ENCODE data around the gene UBTFL1. TPM values are rescaled to one million over a fixed set of nuclear protein-coding genes. Genes with fewer than 3 reads are reported as not detected.

The UBTFL1 gene
- total RNA-seq, 1 experiment from 2014 or later = not detected

DNA sequence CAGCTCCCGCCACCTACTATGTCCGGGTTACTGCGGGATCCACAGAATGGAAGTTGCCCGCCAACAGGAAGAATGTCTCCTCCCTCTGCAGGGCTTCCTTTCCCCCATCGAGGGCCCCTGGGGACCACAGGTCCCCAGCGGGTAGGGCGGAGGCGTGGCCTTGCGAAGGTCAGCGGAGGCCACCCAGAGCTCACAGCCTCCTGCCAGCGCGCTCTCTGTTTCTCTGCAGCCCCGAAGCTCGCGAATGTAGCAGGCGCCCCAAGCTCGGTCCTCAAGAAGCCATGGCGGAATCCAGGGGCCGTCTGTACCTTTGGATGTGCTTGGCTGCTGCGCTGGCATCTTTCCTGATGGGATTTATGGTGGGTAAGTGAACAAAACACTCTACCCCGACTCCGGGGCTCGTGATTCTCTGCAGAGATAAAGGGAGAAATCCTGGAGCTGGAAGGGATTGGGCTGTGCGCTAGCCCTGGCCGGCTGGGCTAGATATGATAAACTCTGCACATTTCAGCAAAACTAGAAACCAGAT lies 48.8 kb downstream of the UBTFL1 start, which contains the start of gene NAALAD2 (continued):
- TF ChIP-seq, protein P1, sequence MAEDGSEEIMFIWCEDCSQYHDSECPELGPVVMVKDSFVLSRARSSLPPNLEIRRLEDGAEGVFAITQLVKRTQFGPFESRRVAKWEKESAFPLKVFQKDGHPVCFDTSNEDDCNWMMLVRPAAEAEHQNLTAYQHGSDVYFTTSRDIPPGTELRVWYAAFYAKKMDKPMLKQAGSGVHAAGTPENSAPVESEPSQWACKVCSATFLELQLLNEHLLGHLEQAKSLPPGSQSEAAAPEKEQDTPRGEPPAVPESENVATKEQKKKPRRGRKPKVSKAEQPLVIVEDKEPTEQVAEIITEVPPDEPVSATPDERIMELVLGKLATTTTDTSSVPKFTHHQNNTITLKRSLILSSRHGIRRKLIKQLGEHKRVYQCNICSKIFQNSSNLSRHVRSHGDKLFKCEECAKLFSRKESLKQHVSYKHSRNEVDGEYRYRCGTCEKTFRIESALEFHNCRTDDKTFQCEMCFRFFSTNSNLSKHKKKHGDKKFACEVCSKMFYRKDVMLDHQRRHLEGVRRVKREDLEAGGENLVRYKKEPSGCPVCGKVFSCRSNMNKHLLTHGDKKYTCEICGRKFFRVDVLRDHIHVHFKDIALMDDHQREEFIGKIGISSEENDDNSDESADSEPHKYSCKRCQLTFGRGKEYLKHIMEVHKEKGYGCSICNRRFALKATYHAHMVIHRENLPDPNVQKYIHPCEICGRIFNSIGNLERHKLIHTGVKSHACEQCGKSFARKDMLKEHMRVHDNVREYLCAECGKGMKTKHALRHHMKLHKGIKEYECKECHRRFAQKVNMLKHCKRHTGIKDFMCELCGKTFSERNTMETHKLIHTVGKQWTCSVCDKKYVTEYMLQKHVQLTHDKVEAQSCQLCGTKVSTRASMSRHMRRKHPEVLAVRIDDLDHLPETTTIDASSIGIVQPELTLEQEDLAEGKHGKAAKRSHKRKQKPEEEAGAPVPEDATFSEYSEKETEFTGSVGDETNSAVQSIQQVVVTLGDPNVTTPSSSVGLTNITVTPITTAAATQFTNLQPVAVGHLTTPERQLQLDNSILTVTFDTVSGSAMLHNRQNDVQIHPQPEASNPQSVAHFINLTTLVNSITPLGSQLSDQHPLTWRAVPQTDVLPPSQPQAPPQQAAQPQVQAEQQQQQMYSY (CRISPR knock-in tag; IDR thresholded peaks at IDR 0.05) = 0 out of 2 replicates have a peak, but pooled peaks have one; percentile 57
- 0 out of 2 replicates have a peak, but pooled peaks have one; percentile 30 for TF ChIP-seq ESRRA (CRISPR knock-in tag; IDR thresholded peaks at IDR 0.05; ENCODE audit: borderline replicate concordance)
- TF ChIP-seq IRF2 (CRISPR knock-in tag; IDR thresholded peaks at IDR 0.05; ENCODE audit: borderline replicate concordance, low read depth) = no peak
- no peak for TF ChIP-seq NFYB (CRISPR knock-in tag; conservative IDR thresholded peaks at IDR 0.05; ENCODE audit: low read depth)
- TF ChIP-seq ZNF138 (CRISPR knock-in tag; conservative IDR thresholded peaks at IDR 0.05) = no peak
- TF ChIP-seq MXD4 (CRISPR knock-in tag; IDR thresholded peaks at IDR 0.05; ENCODE audit: borderline replicate concordance) = no peak
- TF ChIP-seq SMAD4 (CRISPR knock-in tag; IDR thresholded peaks at IDR 0.05) = no peak
- TF ChIP-seq, protein P2, sequence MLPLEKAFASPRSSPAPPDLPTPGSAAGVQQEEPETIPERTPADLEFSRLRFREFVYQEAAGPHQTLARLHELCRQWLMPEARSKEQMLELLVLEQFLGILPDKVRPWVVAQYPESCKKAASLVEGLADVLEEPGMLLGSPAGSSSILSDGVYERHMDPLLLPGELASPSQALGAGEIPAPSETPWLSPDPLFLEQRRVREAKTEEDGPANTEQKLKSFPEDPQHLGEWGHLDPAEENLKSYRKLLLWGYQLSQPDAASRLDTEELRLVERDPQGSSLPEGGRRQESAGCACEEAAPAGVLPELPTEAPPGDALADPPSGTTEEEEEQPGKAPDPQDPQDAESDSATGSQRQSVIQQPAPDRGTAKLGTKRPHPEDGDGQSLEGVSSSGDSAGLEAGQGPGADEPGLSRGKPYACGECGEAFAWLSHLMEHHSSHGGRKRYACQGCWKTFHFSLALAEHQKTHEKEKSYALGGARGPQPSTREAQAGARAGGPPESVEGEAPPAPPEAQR (CRISPR knock-in tag; IDR thresholded peaks at IDR 0.05) = no peak
- no peak for TF ChIP-seq GRHL2 (CRISPR knock-in tag; IDR thresholded peaks at IDR 0.05; ENCODE audit: insufficient replicate concordance, severe bottlenecking)
- TF ChIP-seq HMGA2 (CRISPR knock-in tag; IDR thresholded peaks at IDR 0.05) = no peak
- TF ChIP-seq, protein P3, sequence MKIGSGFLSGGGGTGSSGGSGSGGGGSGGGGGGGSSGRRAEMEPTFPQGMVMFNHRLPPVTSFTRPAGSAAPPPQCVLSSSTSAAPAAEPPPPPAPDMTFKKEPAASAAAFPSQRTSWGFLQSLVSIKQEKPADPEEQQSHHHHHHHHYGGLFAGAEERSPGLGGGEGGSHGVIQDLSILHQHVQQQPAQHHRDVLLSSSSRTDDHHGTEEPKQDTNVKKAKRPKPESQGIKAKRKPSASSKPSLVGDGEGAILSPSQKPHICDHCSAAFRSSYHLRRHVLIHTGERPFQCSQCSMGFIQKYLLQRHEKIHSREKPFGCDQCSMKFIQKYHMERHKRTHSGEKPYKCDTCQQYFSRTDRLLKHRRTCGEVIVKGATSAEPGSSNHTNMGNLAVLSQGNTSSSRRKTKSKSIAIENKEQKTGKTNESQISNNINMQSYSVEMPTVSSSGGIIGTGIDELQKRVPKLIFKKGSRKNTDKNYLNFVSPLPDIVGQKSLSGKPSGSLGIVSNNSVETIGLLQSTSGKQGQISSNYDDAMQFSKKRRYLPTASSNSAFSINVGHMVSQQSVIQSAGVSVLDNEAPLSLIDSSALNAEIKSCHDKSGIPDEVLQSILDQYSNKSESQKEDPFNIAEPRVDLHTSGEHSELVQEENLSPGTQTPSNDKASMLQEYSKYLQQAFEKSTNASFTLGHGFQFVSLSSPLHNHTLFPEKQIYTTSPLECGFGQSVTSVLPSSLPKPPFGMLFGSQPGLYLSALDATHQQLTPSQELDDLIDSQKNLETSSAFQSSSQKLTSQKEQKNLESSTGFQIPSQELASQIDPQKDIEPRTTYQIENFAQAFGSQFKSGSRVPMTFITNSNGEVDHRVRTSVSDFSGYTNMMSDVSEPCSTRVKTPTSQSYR (CRISPR knock-in tag; IDR thresholded peaks at IDR 0.05) = no peak
- TF ChIP-seq CBFB (CRISPR knock-in tag; IDR thresholded peaks at IDR 0.05; ENCODE audit: low read depth) = no peak

DNA sequence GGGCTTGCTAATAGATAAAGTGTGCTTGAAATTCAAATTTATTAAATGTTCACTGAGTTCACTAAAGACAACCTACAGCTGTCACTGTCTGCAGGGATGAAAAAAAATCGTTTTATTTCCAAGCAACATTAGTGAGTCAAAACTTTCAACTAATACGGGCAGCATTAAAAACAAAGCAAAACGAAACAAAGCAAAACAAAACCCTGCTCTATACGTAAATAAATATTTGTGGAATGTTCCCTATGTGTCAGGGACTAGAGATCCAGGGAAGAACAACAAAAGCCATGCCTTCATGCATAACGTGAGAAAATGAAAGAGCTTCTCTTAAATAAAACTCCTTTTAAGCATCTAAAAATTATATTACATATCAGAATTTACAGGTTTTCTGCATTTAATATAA lies 49.3 kb downstream of the UBTFL1 start:
- POLR2A ChIA-PET = no interaction called here
- CTCF ChIA-PET = interaction anchor here (0.5 kb wide), 1 partner anchor 12 kb away, joined by 3 read pairs; no protein-coding TSS in a partner anchor
- H3K4me1 Mint-ChIP-seq = peaks cover 43% of the 10 kb centered on the region
- no peaks in the 10 kb centered on the region for H3K36me3 Mint-ChIP-seq
- DNase-seq (ENCODE audit: low spot score) (no peak), ATAC-seq (no peak)
- TF ChIP-seq GTF2I (CRISPR knock-in tag; conservative IDR thresholded peaks at IDR 0.05) (no peak), CREM (CRISPR knock-in tag; IDR thresholded peaks at IDR 0.05) (no peak)
- TF ChIP-seq, protein P2 (CRISPR knock-in tag; IDR thresholded peaks at IDR 0.05) = no peak
- peak overlapping the region; percentile 79 for H3K4me3 Mint-ChIP-seq
- peaks cover 4% of the 10 kb centered on the region; the same call in 1 of the 2 replicates for H3K27me3 Mint-ChIP-seq (ENCODE audit: low read depth)
- no peaks in the 10 kb centered on the region for H3K9me3 Mint-ChIP-seq
- H3K27ac Mint-ChIP-seq = peak overlapping the region; percentile 30; the same call in 1 of the 2 replicates

Other genes with a start within 250 kb of the UBTFL1 start
- gene TRIM64B, start 207.5 kb upstream of the UBTFL1 start, total RNA-seq (2021) = not detected in 3 replicates
- gene TRIM49D1, start 163.7 kb upstream of the UBTFL1 start, total RNA-seq (2021) = not detected in 3 replicates
- gene TRIM49D2, start 161.9 kb upstream of the UBTFL1 start, total RNA-seq (2021) = not detected in 3 replicates
- not detected in 3 replicates for gene TRIM64, start 119.9 kb upstream of the UBTFL1 start, total RNA-seq (2021)
- not detected in 3 replicates for gene TRIM49C, start 54.8 kb upstream of the UBTFL1 start, total RNA-seq (2021)
- 3.7 to 6.0 TPM (median 5.5 TPM) in 3 replicates for gene NAALAD2, start 48.7 kb downstream of the UBTFL1 start, total RNA-seq (2021)
- 71.8 to 83.4 TPM (median 74.0 TPM) in 3 replicates for gene CHORDC1, start 137.1 kb downstream of the UBTFL1 start, total RNA-seq (2021)

Measured in WTC11 (cell line).